Putamen (tissue), 1 donor: ENCODE data around the gene ACSM3.
"Not testable (repeated sequence)": the region's sequence is repeated elsewhere in the genome, so short reads cannot be mapped to it uniquely, and the experiment has no call there.

Source experiments
- DNase-seq: peaks from one replicate; pipeline ENCODE4 v3.0.0-alpha.2; 2016; ENCODE audit warnings: low spot score

ACSM3 gene

GRCh38 chr16:20760346-20760745, 3.5 kb upstream of the ACSM3 start:
- DNase-seq: no peak

- no peak for DNase-seq
Observed at GRCh38 chr16:20761175-20761574, 2.6 kb upstream of the ACSM3 start.

GRCh38 chr16:20762404-20763123, 1.2 kb upstream of the ACSM3 start:
- DNase-seq: no peak

- DNase-seq: not testable (repeated sequence)
Observed at GRCh38 chr16:20764448-20764847, 634 bp downstream of the ACSM3 start.

GRCh38 chr16:20765732-20766131, 1.9 kb downstream of the ACSM3 start:
- no peak for DNase-seq

- no peak for DNase-seq
Observed at GRCh38 chr16:20766294-20766693, 2.5 kb downstream of the ACSM3 start.

- no peak for DNase-seq
Observed at GRCh38 chr16:20767577-20767976, 3.8 kb downstream of the ACSM3 start.

GRCh38 chr16:20768121-20768520, 4.3 kb downstream of the ACSM3 start:
- no peak for DNase-seq

GRCh38 chr16:20768818-20769217, 5.0 kb downstream of the ACSM3 start:
- DNase-seq: no peak

- no peak for DNase-seq
Observed at GRCh38 chr16:20773679-20774078, 9.9 kb downstream of the ACSM3 start.

GRCh38 chr16:20774703-20775362, 11.0 kb downstream of the ACSM3 start:
- no peak for DNase-seq

- DNase-seq: no peak
Observed at GRCh38 chr16:20781697-20782096, 17.9 kb downstream of the ACSM3 start.

- no peak for DNase-seq
Observed at GRCh38 chr16:20782470-20782869, 18.7 kb downstream of the ACSM3 start.

GRCh38 chr16:20784204-20784603, 20.4 kb downstream of the ACSM3 start:
- no peak for DNase-seq

GRCh38 chr16:20789130-20789529, 25.3 kb downstream of the ACSM3 start:
- DNase-seq: no peak

- no peak for DNase-seq
Observed at GRCh38 chr16:20791923-20792612, 28.3 kb downstream of the ACSM3 start.

GRCh38 chr16:20798364-20798763, 34.5 kb downstream of the ACSM3 start:
- DNase-seq: no peak

- no peak for DNase-seq
Observed at GRCh38 chr16:20799599-20799998, 35.8 kb downstream of the ACSM3 start.

- no peak for DNase-seq
Observed at GRCh38 chr16:20801278-20801677, 37.5 kb downstream of the ACSM3 start.

- DNase-seq: no peak
Observed at GRCh38 chr16:20803192-20803560, 39.4 kb downstream of the ACSM3 start.

- DNase-seq: no peak
Observed at GRCh38 chr16:20803561-20804214, 39.9 kb downstream of the ACSM3 start.

GRCh38 chr16:20805684-20806167, 41.9 kb downstream of the ACSM3 start:
- DNase-seq: not testable (repeated sequence)
